H7 (cell line): ENCODE results near the gene STOML2. TPM values are rescaled to one million over a fixed set of nuclear protein-coding genes. Genes with fewer than 3 reads are reported as not detected.

Experiments used
- total RNA-seq: library from RNA; depleted of rRNA; stranded (reverse); fragments of >200 nt; shearing (Covaris generic); gene quantifications from 2 replicates; pipeline ENCODE4 v1.2.3, GENCODE V29; 2014; rRNA removed

STOML2 gene
- total RNA-seq, 1 experiment from 2014 or later: 244 TPM

Other genes starting within 250 kb of the STOML2 start
- gene PHF24, start 144.8 kb downstream of the STOML2 start, total RNA-seq: 0.37 and 0.42 TPM in 2 replicates
- gene DNAJB5, start 113.4 kb downstream of the STOML2 start, total RNA-seq: 48.9 and 51.2 TPM in 2 replicates
- gene VCP, start 30.5 kb downstream of the STOML2 start, total RNA-seq: 509 and 709 TPM in 2 replicates
- gene FANCG, start 23.2 kb downstream of the STOML2 start, total RNA-seq: 87.1 and 89.6 TPM in 2 replicates
- 29.6 and 29.8 TPM in 2 replicates for gene PIGO, start 6.5 kb downstream of the STOML2 start, total RNA-seq
- gene ATOSB, start 12.7 kb upstream of the STOML2 start, total RNA-seq: 9.4 and 13.9 TPM in 2 replicates
- 49.5 and 56.0 TPM in 2 replicates for gene UNC13B, start 58.9 kb upstream of the STOML2 start, total RNA-seq